ENCODE data around the gene CHMP4B.
A peak's percentile ranks its signal among the peaks of the same experiment; 100 is the strongest.

Gene CHMP4B

DNA sequence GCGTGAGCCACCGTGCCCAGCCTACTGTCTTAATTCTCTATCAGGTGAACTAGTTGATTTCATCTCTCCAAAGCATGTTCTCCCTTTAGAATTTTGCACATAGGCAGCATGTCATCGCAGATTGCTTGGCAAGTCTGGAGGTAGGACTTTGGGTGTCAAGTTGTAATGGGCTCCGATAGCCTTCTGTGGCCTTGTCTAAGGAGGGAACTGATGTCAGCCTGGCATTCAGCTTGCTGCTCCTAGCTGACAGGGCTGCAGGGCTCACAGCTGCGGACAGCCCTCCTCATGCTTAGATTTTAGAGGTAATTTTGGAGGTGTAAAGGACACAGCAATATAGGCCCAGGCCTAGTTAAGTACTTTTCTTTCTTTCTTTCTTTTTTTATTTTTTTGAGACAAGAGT is 11.3 kb downstream of the CHMP4B start:
- no peak for DNase-seq

DNA sequence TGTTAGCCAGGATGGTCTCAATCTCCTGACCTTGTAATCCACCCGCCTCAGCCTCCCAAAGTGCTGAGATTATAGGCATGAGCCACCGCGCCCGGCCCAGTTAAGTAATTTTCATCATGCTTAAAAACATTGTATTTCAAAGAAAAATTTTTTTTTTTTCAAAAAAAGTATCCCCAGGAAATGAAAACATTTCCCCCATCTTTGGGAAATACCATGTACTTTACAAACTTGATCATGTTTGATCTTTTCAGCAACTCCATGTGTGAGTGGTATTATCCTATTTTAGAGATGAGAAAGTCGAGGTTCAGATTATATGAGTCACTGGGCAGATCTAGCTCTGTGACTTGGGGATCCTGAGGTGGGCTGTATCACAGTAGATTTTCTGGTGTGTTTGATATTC is 11.8 kb downstream of the CHMP4B start:
- DNase-seq = no peak

DNA sequence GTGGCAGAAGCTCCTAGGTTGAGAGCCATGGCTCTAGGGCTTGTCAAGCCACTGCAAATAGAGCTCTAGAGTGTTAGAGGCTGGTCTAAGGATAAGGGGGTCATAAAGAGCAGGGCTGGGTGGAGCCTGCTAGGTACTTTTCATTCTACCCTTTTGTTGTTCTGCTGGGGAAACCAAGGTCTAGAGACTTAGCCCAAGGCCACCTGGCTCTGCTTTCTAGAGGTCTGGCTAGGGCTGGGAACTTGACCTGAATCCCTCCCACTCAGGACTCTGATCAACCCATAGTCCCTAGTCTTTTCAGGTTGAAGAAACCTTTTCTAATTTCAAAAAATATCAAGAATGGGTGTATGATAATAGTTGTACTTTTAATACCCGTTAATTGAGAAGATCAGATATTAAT is 13.7 kb downstream of the CHMP4B start:
- no peak for DNase-seq

DNA sequence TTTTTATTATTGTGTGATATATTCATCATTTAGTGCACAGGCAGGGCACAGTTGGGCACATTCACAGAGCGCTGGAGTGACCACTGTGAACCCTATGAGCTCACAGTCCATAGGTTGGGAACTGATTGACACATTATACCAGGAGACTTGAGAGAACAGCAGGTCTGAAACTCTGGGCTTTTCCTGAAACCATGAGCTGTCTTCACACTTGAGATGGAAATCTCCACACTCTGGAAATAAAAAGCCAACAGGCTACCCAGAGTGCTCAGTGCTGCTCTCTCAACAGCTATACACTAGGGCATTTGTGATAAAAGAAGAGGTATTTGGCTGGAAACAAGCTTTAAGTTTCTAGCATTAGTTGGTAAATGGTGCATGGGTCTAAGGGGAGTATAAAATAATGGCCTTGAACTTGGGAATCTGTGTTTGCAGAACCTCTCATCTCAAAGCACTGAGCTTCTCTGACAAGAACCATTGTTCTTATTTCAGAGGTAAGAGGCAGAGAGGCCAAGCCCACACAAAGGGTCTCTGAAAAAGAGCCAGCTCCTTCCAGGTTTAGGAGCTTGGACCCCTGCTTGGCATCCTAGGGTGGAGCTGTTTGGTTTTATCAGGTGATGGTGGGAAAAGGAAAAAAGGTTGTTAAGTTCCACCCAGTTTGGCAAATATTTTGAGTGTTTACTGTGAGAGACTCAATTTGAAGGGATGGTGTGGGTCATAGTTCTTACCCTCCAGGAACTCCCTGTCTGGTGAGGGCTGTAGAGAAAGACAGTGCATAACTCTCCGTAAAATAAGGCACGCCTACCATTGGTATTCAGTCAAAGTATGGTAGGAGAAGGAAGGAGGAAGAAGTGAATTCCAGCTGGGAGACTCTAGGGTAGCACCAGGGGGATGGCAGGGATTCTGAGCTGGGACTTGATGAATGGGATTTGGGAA is 14.5 kb downstream of the CHMP4B start:
- no peak for DNase-seq

DNA sequence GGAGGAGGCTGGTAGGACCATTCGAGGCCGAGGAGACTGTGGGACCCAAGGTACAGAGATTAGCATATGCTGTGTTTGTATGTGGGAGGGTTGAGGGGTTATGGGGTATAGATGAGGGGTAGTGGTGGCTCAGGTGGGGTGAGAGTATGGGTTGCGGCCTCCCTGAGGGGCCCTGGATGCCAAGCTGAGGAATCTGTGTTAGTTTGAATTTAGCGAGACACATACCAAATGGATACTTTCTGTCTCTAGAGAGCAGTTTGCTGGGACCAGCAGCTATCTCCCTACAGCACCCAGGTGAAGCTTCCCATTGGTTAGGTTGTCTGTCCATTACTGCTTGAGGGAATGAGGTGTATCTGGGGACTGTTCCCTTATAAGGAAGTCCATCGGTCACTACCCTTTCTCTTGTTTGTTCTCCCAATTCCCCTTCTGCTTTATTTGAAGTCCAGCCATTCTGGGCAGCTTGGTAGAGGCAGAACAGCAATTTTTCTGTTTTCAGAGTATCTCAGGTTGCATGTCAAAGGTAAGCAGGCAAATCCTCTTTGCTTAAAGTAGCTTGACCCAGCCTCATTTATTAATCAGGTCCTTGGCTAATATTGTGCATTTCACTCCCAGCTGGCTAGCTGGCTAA is 15.2 kb downstream of the CHMP4B start:
- DNase-seq = no peak

DNA sequence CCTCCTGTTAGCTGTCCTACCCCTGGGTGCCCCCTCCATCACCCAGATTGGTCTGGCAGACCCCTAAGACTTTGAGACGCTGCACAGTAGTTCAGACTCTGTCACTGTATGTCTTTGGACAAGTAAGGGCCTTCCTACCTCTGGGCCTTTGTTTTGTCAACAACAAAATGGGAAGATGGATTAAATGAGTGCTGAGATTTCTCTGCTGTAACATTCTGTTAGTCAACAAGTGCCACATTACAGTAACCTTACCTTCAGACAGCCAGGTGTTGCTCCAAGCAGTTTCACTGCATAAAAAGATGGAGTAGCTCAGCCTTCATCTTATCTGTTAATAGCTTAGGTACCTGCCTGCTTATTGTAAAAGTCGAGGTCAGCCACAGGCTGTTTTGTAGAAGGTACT is 16.0 kb downstream of the CHMP4B start:
- no peak for DNase-seq

DNA sequence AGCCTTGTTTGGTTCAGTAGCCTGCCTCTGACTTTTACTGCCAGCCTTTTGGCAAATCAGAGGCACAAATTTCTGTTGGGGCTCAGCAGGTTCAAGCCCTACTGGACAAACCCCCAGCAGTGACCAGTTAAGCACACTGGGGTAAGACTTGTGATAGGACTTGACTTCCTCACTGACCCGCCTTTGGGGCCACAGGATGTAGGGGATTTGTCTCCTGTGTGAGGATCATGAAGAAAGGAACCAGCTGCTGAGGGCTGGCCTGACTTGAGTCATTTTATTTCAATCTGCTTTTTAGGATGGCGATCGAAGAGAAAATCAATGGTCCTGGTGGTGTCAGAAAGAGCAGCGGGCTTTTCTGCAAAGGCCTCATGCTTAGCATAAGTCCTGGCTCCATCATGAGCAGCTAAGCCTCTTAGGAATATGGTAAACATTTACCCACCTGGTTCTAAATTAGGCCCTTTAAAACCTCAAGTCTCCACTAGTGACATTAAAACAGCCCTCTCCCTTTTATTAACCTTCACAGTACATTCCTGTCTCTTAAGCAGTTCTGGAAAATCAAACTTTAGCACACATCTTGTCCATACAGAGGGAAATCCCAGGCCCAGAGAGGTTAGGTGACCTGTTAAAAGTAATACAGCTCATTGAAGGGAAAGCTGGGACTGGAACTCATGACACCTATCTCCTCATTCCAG is 16.6 kb downstream of the CHMP4B start:
- peak; percentile 77 for DNase-seq

DNA sequence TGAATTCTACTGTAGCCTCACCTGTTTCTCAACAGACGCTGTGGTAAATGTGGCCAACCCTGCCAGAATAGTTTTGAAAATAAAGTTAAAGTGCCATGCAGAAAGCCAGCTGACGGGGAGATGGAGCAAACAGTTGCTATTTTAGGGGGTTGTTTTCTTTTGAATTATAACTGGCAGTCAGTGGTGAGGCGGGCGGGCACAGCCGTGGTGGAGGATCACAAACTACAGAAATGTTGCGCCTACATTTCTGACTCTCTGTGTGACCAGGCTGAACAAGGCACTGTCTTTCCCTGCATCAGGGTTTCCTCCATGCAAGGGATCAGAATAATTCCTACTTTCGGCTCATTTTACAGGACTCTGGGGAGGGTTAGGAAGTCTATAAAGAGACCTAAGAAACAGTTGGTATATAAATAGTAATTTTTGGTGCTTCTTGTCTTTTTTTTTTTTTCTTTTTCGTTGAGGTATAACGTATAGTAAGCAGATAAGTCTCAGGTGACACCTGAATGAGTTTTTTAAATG is 17.2 kb downstream of the CHMP4B start:
- no peak for DNase-seq

DNA sequence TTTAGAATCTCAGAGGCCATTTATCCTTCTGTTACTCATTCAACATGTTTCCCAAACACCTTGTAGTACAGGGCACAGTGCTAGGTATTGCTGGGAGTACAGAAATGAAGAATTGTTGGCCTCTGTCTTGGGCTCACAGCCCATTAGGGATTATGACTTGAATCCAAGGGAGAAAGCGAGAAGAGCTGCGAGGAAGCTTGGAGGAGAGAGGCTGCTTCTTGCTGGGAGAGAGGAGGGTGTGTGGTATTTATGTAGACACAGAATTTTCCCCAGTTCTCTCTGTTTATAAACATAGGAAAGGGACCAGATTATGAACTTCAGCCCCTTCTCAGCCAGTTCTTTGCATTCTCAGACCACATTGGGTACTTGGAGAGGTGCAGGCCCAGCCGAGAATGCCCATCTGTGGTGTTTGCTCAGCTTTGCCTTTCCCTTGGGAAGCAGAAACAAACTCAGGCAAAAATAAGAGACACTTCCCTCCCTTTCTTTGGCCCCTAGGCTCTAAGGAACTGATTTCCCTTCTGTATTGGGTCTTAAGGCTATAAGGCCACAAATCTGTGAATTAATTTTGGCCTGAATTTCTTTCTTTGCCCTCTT is 17.9 kb downstream of the CHMP4B start:
- DNase-seq = no peak

DNA sequence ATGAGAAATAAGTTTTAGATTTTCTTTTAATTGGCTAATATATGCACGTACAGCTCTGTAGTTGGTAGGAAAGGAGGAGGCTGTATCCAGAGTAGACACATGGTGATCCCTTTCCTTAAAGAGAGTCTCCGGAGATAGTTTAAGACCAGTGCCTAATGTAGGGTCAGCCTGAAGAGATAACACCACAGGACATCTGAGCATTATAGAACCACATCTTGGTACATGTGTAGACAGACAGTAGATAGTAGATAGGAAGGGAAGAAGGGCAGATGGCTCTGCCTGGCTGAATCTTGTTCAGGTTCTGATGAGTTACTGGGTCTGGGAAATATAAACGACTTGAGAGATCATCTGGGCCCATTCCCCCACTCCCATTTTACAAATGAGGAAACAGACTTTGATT is 18.5 kb downstream of the CHMP4B start:
- no peak for DNase-seq

DNA sequence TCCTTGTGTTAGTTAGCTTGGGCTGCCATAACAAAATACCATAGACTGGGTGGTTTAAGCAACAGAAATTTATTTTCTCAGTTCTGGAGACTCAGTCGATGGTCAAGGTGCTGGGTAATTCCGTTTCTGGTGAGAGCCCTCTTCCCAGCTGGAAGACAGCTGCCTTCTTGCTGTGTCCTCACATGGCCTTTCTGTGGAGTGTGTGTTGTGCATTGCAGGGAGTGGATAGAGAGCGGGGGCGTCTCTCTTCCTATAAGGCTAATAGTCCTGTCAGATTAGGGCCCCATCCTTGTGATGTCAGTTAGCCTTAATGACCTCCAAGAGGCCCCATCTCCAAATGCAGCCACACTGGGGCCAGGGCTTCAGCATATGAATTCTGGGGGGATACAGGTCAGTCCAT is 19.2 kb downstream of the CHMP4B start:
- DNase-seq = peak; percentile 48

DNA sequence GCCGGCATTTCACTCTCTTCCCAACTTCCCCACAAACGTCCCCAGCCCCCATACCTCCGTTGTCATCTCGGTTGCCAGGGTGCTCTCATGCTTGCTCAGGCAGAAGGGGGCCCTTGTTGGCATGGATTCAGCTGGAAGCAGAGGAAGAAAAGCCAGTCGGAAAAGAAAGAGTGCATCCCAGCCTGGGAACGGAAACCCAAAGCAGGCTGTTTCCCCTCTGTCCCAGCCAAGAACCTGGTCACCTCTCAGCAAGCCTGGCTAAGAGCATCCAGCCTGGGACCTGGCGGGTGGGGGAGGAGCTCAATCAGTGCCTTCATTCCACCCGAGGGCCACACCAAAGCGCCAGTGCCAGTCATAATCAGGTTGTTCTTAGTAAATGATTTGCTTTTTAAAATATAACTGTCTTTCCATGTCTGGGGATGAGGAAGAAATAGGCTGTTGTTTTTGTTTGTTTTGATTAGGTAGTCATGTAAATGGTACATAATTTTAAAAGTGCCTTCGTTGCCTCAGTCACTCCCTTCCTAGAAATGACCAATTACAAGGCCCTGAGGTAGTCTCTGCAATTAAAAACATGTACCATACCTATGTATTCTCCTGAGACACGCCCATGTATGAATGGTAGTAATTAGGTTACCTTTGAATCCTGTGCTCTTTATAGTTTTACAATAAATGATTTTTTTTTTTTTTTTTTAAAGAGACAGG is 21.1 kb downstream of the CHMP4B start:
- no peak for DNase-seq

DNA sequence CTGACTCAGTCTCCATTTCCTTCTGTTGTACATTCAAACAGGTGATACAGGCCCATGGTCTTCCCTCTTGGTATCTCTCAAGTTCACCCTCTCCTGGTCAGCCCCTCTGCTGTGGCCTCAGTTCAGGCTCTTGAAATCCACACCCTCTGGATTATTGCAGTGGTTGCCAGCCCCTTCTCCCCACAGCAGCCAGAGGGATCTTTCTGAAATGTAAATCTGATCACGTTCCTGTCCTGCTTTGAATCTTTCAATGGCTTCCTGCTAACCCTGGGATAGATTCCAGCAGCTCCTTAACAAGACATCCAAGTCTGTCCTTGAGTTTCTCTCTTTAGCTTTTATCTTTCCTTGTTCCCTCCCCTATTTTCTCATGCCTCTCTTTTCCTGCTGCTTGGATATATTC is 22.2 kb downstream of the CHMP4B start:
- no peak for DNase-seq

DNA sequence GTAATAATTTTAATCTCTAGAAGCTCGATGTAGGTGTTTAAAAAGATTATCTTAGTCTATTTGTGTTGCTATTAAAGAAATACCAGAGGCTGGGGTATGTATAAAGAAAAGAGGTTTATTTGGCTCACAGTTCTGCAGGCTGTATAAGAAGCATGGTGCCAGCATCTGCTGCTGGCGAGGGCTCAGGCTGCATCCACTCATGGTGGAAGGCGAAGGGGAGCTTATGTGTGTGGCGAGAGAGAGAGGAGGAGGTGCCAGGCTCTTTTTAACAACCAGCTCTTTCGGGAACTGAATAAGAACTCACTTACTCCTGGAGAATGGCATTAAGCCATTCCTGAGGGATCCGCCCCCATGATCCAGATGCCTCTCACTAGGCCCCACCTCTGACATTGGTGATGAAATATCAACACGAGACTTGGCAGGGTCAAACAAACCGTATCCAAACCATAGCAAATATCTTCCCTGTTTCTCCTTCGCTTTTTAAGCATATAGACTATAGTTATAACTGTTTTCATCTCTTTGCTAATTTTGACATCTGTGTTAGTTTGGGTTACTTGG is 24.5 kb downstream of the CHMP4B start:
- DNase-seq = no peak

DNA sequence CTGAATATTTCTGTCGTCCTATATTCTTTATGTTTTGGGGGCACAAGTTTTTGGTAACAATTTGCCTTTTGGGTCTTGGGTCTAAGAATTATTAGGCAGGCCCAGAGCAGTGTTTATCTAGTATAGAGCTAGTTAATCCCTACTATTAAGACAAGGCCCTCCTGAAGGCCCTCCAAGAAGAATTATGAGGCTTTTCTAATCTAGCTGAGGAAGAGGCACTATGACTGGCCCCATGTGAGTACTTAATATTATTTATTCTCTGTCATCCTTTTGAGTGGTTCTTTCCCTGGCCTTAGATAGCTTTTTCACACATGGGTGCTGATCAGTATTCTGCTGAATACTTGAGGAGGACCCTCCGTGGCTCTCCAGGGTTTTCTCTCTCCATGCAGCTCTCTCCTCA is 25.1 kb downstream of the CHMP4B start:
- DNase-seq = no peak

DNA sequence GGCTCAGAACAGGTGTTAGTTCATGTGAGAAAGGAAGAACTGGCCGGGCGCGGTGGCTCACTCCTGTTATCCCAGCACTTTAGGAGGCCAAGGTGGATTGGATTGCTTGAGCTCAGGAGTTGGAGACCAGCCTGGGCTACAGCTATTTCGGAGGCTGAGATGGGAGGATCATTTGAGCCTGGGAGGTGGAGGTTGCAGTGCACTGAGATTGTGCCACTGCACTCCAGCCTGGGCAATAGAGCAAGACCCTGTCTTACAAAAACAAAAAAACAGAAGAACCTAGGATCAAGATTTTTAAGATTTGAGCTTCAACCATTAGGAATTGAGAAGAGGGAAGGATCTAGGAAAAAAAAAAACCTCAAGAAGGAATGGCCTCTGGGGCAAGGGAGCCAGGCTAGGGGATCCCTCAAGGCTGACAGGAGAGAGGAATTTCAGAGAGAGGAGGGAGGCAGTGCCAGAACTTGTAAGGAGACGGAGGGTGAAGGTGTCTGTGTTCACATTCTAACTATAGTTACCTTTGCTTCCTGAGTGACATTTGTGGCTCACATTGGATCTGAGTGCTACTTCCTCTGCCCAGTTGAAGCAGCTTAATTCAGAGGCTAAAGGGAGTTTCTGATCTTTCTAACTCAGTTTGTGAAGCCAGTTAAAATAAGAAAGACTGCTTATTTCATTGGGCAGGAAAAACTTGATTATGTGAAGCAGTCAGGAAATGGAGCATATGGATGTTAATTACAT is 26.1 kb downstream of the CHMP4B start:
- no peak for DNase-seq

DNA sequence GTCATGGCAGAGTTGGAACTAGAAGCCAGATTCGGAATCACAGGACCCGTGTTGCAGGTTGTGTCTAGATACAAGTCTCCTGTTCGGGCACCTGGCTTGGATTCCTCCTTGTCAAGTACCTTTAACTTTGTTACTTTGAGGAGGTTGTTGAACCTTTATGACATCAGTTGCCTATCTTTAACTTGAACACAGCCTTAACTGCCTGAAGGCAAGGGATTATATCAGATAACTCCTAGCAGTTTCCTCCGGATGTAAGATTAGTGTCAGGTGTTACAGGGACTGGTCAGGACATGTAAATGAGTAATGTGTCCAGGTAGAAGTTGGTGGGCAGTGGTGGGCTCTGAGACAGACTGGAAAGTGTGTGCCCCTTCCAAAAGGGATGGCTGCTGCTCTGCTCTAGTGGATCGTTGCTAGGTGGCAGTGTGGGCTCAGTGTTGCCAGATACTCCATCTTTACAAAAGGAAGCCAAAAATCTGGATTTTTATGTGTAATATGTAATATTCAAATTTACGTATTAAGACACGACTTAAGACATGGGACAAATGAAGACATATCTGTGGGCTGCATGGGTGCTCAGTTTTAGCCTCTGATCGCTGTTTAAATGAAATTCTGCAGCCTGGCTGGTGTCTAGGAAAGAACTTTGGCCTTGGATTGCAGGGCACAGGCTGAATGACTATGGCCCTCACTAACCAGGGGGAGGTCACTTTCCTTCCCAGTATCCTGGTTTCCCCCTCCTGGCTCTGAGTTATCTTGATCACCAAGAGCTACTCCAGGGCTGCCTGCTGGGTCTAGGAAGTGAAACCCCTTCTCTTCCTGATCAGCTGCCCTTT is 27.1 kb downstream of the CHMP4B start:
- no peak for DNase-seq

DNA sequence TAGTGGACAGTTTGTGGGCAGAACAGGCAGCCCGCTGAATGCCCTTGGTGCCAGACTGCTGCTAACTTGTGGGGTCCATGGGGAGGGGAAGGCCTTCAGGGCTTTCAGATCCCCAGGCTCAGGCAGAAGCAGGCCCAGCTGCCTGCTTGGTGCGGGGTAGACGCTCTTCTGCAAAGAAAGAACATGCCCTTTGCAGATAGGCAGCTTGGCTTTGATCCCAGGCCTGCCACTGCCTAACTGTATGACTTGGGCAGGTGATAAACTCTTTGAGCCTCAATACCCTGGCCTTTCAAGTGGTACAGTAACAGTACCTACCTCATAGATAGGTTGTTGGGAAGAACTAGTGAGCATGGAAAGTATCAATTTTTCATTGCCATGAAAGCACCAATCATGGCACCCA is 28.4 kb downstream of the CHMP4B start:
- no peak for DNase-seq

DNA sequence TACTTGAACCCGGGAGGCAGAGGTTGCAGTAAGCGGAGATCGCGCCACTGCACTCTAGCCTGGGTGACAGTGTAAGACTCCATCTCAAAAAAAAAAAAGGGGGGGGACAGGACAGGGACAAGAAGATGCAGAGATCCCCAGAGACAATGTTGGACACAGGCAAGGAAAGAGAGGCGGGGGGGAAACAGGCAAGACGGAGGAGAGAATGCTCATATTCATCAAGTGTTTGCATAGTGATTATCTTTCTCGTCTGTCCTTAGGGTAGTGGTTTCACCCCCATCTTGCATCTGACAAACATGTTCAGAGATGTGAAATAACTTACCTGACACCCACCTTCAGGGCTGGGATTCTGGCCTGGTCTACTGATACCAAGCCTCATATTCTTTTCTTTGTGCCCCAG is 29.0 kb downstream of the CHMP4B start:
- DNase-seq = no peak

DNA sequence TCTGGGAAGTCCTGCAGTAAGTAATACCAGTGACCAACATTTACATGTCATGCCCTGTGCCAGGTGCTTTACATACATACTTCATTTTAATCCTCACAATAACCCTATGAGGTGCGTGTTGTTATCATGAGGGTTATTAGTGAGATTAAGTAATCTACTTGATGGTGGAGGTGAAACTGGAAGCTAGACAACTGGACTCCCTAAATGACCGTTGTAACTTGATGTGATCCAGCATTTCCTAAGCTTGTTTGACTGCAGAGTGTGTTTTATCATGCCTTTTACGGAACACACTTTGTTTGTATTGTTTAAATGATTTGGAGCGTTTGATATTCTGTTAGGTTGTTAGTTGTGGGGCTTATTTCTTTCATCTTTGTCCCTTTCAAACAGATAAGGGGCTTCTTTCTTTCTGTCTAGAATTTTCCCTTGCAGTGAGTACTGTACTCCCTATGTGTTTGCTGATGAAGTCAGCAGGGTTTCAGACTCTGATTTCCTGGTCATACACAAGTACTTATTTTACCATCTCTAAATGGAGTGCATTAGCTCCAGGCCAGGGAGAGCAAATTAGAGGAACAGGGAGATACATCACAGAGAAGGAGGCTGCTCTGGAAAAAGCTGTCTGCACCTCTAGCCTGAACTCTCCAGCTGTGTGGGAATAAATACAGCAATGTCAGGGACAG is 29.7 kb downstream of the CHMP4B start:
- DNase-seq = no peak

Data from HCEC 1CT (cell line).